ENCODE data around the gene BBX.
"Not testable (repeated sequence)": the region's sequence is repeated elsewhere in the genome, so short reads cannot be mapped to it uniquely, and the experiment has no call there.

The BBX gene

GRCh38 chr3:107796791-107797190 lies 274.0 kb downstream of the BBX start:
- DNase-seq (ENCODE audit: low read depth, low spot score) = no peak

- DNase-seq (ENCODE audit: low read depth, low spot score) = no peak
Measured at GRCh38 chr3:107797586-107797985, 274.8 kb downstream of the BBX start.

- DNase-seq (ENCODE audit: low read depth, low spot score) = no peak
Measured at GRCh38 chr3:107798381-107798780, 275.6 kb downstream of the BBX start.

GRCh38 chr3:107800710-107801109 lies 277.9 kb downstream of the BBX start:
- no peak for DNase-seq (ENCODE audit: low read depth, low spot score)

- no peak for DNase-seq (ENCODE audit: low read depth, low spot score)
Measured at GRCh38 chr3:107803170-107803569, 280.4 kb downstream of the BBX start.

GRCh38 chr3:107806021-107806420 lies 283.3 kb downstream of the BBX start:
- DNase-seq (ENCODE audit: low read depth, low spot score) = no peak

GRCh38 chr3:107806536-107806935 lies 283.8 kb downstream of the BBX start:
- DNase-seq (ENCODE audit: low read depth, low spot score) = no peak

- no peak for DNase-seq (ENCODE audit: low read depth, low spot score)
Measured at GRCh38 chr3:107810171-107811071, 287.7 kb downstream of the BBX start.

GRCh38 chr3:107813026-107813425 lies 290.3 kb downstream of the BBX start:
- DNase-seq (ENCODE audit: low read depth, low spot score) = no peak

- DNase-seq (ENCODE audit: low read depth, low spot score) = no peak
Measured at GRCh38 chr3:107816107-107816506, 293.3 kb downstream of the BBX start.

GRCh38 chr3:107817076-107817475 lies 294.3 kb downstream of the BBX start:
- no peak for DNase-seq (ENCODE audit: low read depth, low spot score)

GRCh38 chr3:107818025-107818424 lies 295.3 kb downstream of the BBX start:
- no peak for DNase-seq (ENCODE audit: low read depth, low spot score)

GRCh38 chr3:107819656-107820055 lies 296.9 kb downstream of the BBX start:
- DNase-seq (ENCODE audit: low read depth, low spot score) = no peak

GRCh38 chr3:107822308-107822707 lies 299.5 kb downstream of the BBX start:
- no peak for DNase-seq (ENCODE audit: low read depth, low spot score)

GRCh38 chr3:107824822-107825371 lies 302.1 kb downstream of the BBX start:
- no peak for DNase-seq (ENCODE audit: low read depth, low spot score)

- no peak for DNase-seq (ENCODE audit: low read depth, low spot score)
Measured at GRCh38 chr3:107825556-107825955, 302.8 kb downstream of the BBX start.

GRCh38 chr3:107826727-107827126 lies 304.0 kb downstream of the BBX start:
- DNase-seq (ENCODE audit: low read depth, low spot score) = no peak

GRCh38 chr3:107829185-107829584 lies 306.4 kb downstream of the BBX start:
- no peak for DNase-seq (ENCODE audit: low read depth, low spot score)

GRCh38 chr3:107831590-107831989 lies 308.8 kb downstream of the BBX start:
- no peak for DNase-seq (ENCODE audit: low read depth, low spot score)

GRCh38 chr3:107833043-107833442 lies 310.3 kb downstream of the BBX start:
- no peak for DNase-seq (ENCODE audit: low read depth, low spot score)

- DNase-seq (ENCODE audit: low read depth, low spot score) = no peak
Measured at GRCh38 chr3:107833722-107834416, 311.1 kb downstream of the BBX start.

GRCh38 chr3:107835001-107835400 lies 312.2 kb downstream of the BBX start:
- not testable (repeated sequence) for DNase-seq (ENCODE audit: low read depth, low spot score)
